ENCODE results near the gene MIEN1. TPM values are rescaled to one million over a fixed set of nuclear protein-coding genes. Genes with fewer than 3 reads are reported as not detected.
"Not testable (repeated sequence)": the region's sequence is repeated elsewhere in the genome, so short reads cannot be mapped to it uniquely, and the experiment has no call there.

MIEN1 gene
- total RNA-seq, 4 donors from 2014 or later = 42.8 to 81.9 (median 67.7) TPM

GRCh38 chr17:39700148-39700987 is 30.0 kb downstream of the MIEN1 start:
- intact Hi-C loops (cut with DNase I; ENCODE audit: low total_unique reads) (no loop called here), in situ Hi-C loops (cut with MboI; ENCODE audit: low sequenced_read_pairs in 4 of 4) (no loop called here)
- Histone ChIP-seq H3K27me3 (no peaks in the 10 kb centered on the region), H3K4me3 (peak overlapping the region; percentile 65 to 83 (median 76)), H3K36me3 (no peaks in the 10 kb centered on the region), H3K9me3 (no peaks in the 10 kb centered on the region), H3K4me1 (peaks cover 19 to 42% of the 10 kb centered on the region in 2 donors), H3K27ac (peak overlapping the region; percentile 59 to 78 (median 74))
- DNase-seq (no peak), ATAC-seq (peak; percentile 69)
- TF ChIP-seq CTCF (IDR thresholded peaks at IDR 0.05 in 4 of 5, conservative IDR thresholded peaks at IDR 0.05 in 1 of 5) (no peak), POLR2A (IDR thresholded peaks at IDR 0.05) (no peak)

DNA sequence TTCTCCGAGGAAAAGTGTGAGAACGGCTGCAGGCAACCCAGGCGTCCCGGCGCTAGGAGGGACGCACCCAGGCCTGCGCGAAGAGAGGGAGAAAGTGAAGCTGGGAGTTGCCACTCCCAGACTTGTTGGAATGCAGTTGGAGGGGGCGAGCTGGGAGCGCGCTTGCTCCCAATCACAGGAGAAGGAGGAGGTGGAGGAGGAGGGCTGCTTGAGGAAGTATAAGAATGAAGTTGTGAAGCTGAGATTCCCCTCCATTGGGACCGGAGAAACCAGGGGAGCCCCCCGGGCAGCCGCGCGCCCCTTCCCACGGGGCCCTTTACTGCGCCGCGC is 30.5 kb downstream of the MIEN1 start, which contains the start of gene ERBB2:
Gene ERBB2, plus strand, starts transcription at position 247 of the 330 bp plus-strand sequence. CDS start 175 bp downstream, outside the sequence.
- TF ChIP-seq POLR2A (IDR thresholded peaks at IDR 0.05) (peak in 1 of 2 donors; percentile 13), CTCF (IDR thresholded peaks at IDR 0.05 in 4 of 5, conservative IDR thresholded peaks at IDR 0.05 in 1 of 5) (no peak)
- intact Hi-C loops (cut with DNase I; ENCODE audit: low total_unique reads) = no loop called here
- Histone ChIP-seq H3K4me1 (peaks cover 13 to 36% of the 10 kb centered on the region in 2 donors), H3K27me3 (no peaks in the 10 kb centered on the region), H3K27ac (peak within 1 kb of the TSS; percentile 59 to 78 (median 74)), H3K36me3 (no peaks in the 10 kb centered on the region), H3K4me3 (peak within 1 kb of the TSS; percentile 65 to 83 (median 76)), H3K9me3 (no peaks in the 10 kb centered on the region)
- peak; percentile 42 to 67 for DNase-seq
- peak; percentile 82 to 87 for ATAC-seq
- in situ Hi-C loops (cut with MboI; ENCODE audit: low sequenced_read_pairs in 4 of 4) = no loop called here

GRCh38 chr17:39699157-39699817 is 31.0 kb downstream of the MIEN1 start:
- peak in 1 of 2 donors; percentile 3 for ATAC-seq
- intact Hi-C loops (cut with DNase I; ENCODE audit: low total_unique reads); in situ Hi-C loops (cut with MboI; ENCODE audit: low sequenced_read_pairs in 4 of 4); DNase-seq; H3K27me3 ChIP-seq; H3K36me3 ChIP-seq; H3K9me3 ChIP-seq: not testable (repeated sequence)
- Histone ChIP-seq H3K27ac (peak overlapping the region; percentile 59 to 78 (median 74)), H3K4me3 (peak overlapping the region; percentile 65 to 83 (median 76)), H3K4me1 (peaks cover 12 to 31% of the 10 kb centered on the region in 2 donors)

- no peaks in the 10 kb centered on the region for H3K27me3 ChIP-seq
- TF ChIP-seq POLR2A (IDR thresholded peaks at IDR 0.05) (no peak), CTCF (IDR thresholded peaks at IDR 0.05 in 4 of 5, conservative IDR thresholded peaks at IDR 0.05 in 1 of 5) (no peak)
- ATAC-seq (no peak), DNase-seq (no peak)
- no peak overlapping the region for H3K27ac ChIP-seq
- no peaks in the 10 kb centered on the region for H3K36me3 ChIP-seq
- intact Hi-C loops (cut with DNase I; ENCODE audit: low total_unique reads) = no loop called here
- no peak overlapping the region for H3K4me3 ChIP-seq
- in situ Hi-C loops (cut with MboI; ENCODE audit: low sequenced_read_pairs in 4 of 4) = no loop called here
- no peaks in the 10 kb centered on the region for H3K9me3 ChIP-seq
- peaks cover 12 to 28% of the 10 kb centered on the region in 2 donors for H3K4me1 ChIP-seq
Measured at GRCh38 chr17:39697961-39698360, 32.4 kb downstream of the MIEN1 start.

GRCh38 chr17:39696731-39697130 is 33.6 kb downstream of the MIEN1 start:
- no peak for TF ChIP-seq CTCF (IDR thresholded peaks at IDR 0.05 in 4 of 5, conservative IDR thresholded peaks at IDR 0.05 in 1 of 5)
- intact Hi-C loops (cut with DNase I; ENCODE audit: low total_unique reads) = no loop called here
- no peak overlapping the region for H3K27ac ChIP-seq
- no peak overlapping the region for H3K4me3 ChIP-seq
- ATAC-seq (no peak), DNase-seq (no peak)
- H3K36me3 ChIP-seq = no peaks in the 10 kb centered on the region
- H3K9me3 ChIP-seq = no peaks in the 10 kb centered on the region
- H3K27me3 ChIP-seq = no peaks in the 10 kb centered on the region
- peaks cover 12 to 20% of the 10 kb centered on the region in 2 donors for H3K4me1 ChIP-seq
- in situ Hi-C loops (cut with MboI; ENCODE audit: low sequenced_read_pairs in 4 of 4) = no loop called here
